Adrenal gland (tissue), 5 donors: ENCODE results near the gene KRTAP9-3.

Experiments
- POLR2A ChIP-seq, 2 donors: fragments of 450-650 bp; IDR thresholded peaks; one replicate each; pipeline ENCODE4 v1.6.1; 2017; ENCODE audit warnings: antibody characterized with exemption in 2 of 2, mild to moderate bottlenecking in 2 of 2, moderate library complexity in 1 of 2
- TF ChIP-seq, protein P1 (sequence below), 6 experiments: fragments of 450-650 bp in 4 of 6; fragments of 200-600 bp in 2 of 6; sonication (generic) in 1 of 6; IDR thresholded peaks; 1 replicate in 5 of 6; 2 replicates in 1 of 6; pipeline versions ENCODE4 v1.5.1 to v1.8.0; 2016 to 2021; ENCODE audit warnings: antibody characterized with exemption in 6 of 6, mild to moderate bottlenecking in 2 of 6, moderate library complexity in 1 of 6
- donor health status: DM: no; HTN: no; CAD: no.

DNA sequence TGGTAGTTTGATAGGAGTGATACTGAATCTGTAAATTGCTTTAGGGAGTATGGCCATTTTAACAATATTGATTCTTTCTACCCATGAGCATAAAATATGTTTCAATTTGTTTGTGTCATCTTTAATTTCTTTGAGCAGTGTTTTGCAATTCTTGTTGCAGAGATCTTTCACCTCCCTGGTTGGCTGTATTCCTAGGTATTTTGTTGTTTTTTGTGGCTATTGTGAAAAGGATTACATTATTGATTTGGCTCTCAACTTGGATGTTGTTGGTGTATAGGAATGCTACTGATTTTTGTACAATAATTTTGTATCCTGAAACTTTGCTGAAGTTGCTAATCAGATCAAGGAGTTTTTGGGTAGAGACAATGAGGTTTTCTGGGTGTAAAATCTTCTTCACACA, 26.2 kb downstream of the KRTAP9-3 start:
- TF ChIP-seq, protein P1, sequence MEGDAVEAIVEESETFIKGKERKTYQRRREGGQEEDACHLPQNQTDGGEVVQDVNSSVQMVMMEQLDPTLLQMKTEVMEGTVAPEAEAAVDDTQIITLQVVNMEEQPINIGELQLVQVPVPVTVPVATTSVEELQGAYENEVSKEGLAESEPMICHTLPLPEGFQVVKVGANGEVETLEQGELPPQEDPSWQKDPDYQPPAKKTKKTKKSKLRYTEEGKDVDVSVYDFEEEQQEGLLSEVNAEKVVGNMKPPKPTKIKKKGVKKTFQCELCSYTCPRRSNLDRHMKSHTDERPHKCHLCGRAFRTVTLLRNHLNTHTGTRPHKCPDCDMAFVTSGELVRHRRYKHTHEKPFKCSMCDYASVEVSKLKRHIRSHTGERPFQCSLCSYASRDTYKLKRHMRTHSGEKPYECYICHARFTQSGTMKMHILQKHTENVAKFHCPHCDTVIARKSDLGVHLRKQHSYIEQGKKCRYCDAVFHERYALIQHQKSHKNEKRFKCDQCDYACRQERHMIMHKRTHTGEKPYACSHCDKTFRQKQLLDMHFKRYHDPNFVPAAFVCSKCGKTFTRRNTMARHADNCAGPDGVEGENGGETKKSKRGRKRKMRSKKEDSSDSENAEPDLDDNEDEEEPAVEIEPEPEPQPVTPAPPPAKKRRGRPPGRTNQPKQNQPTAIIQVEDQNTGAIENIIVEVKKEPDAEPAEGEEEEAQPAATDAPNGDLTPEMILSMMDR (IDR thresholded peaks at IDR 0.05), result no peak
- TF ChIP-seq POLR2A (IDR thresholded peaks at IDR 0.05), result no peak
